Right lobe of liver (tissue), 6 donors: ENCODE results near the gene ITPR3. TPM values are rescaled to one million over a fixed set of nuclear protein-coding genes. Genes with fewer than 3 reads are reported as not detected.
A peak's percentile ranks its signal among the peaks of the same experiment; 100 is the strongest.

Source experiments
- ATAC-seq, 4 donors: fragments of 200-7000 bp; cut with Tn5 transposase; one replicate each; pipeline ENCODE4 v1.9.1; 2020; ENCODE audit warnings: mild to moderate bottlenecking in 4 of 4, moderate library complexity in 4 of 4
- DNase-seq, 3 donors: peaks; one replicate each; pipeline ENCODE4 v3.0.0-alpha.2; 2020
- H3K27ac ChIP-seq, 3 donors: fragments of 200-600 bp; one replicate each; pipeline ENCODE4 v1.8.0; 2022
- H3K27me3 ChIP-seq, 2 donors: fragments of 200-600 bp; one replicate each; pipeline ENCODE4 v1.8.0; 2022
- H3K36me3 ChIP-seq, 4 donors: fragments of 200-600 bp; sonication (generic) in 1 of 4; one replicate each; pipeline versions ENCODE4 v1.5.1 to v1.8.0; 2017 to 2022; ENCODE audit warnings: control low read depth in 1 of 4
- H3K4me1 ChIP-seq, 4 donors: fragments of 200-600 bp; sonication (generic) in 1 of 4; one replicate each; pipeline versions ENCODE4 v1.5.1 to v1.8.0; 2017 to 2022; ENCODE audit warnings: control low read depth in 1 of 4
- H3K4me3 ChIP-seq, 3 donors: fragments of 200-600 bp; one replicate each; pipeline ENCODE4 v1.8.0; 2022
- H3K9me3 ChIP-seq, 4 donors: fragments of 200-600 bp; sonication (generic) in 1 of 4; one replicate each; pipeline versions ENCODE4 v1.5.1 to v1.8.0; 2017 to 2022; ENCODE audit warnings: control low read depth in 1 of 4
- POLR2A ChIP-seq: fragments of 450-650 bp; IDR thresholded peaks from one replicate; pipeline ENCODE4 v1.6.1; 2017; ENCODE audit warnings: antibody characterized with exemption, mild to moderate bottlenecking
- WGBS: methylation state at CpG from one replicate; pipeline ENCODE4 v1.1.6; 2018; ENCODE audit warnings: low coverage, low lambda C conversion rate; ENCODE audit not compliant: insufficient coverage; ENCODE audit errors: missing lambda C conversion rate; 5-methylcytosine and 5-hydroxymethylcytosine counted together
- intact Hi-C, 2 donors: fragments of 100-400 bp; cut with DNase I; formaldehyde crosslinking; loops; one replicate each; pipeline versions ENCODE4 v1.11.2 to v1.14.1; 2022
- total RNA-seq, 6 experiments: library from RNA; depleted of rRNA in 2 of 6; stranded (reverse); fragments of >200 nt in 2 of 6; fragmentation: NEBNext Ultra II Directional in 3 of 6; extraction: Animal tissue kit (Norgen Biotek cat#: 25700) in 3 of 6; gene quantifications; one replicate each; pipeline versions ENCODE4 v1.1.0 to v1.2.4, GENCODE V29; 2016 to 2023
- TF ChIP-seq, protein P1 (sequence below), 4 donors: fragments of 200-600 bp in 3 of 4; fragments of 450-650 bp in 1 of 4; IDR thresholded peaks; one replicate each; pipeline versions ENCODE4 v1.5.1 to v1.8.0; 2016 to 2022; ENCODE audit warnings: antibody characterized with exemption in 4 of 4, mild to moderate bottlenecking in 2 of 4
- donor health status: DM: no; HTN: yes; CAD: no.
- donor health status: DM: no; HTN: no; CAD: no.
- donor health status: DM: no; HTN: no; CAD: no.
- donor health status: DM: no; HTN: yes; CAD: no.
- donor health status: DM: no; HTN: yes; CAD: no.

The ITPR3 gene
- total RNA-seq, 6 experiments from 2014 or later: 0.79 to 3.5 (median 1.6) TPM

DNA sequence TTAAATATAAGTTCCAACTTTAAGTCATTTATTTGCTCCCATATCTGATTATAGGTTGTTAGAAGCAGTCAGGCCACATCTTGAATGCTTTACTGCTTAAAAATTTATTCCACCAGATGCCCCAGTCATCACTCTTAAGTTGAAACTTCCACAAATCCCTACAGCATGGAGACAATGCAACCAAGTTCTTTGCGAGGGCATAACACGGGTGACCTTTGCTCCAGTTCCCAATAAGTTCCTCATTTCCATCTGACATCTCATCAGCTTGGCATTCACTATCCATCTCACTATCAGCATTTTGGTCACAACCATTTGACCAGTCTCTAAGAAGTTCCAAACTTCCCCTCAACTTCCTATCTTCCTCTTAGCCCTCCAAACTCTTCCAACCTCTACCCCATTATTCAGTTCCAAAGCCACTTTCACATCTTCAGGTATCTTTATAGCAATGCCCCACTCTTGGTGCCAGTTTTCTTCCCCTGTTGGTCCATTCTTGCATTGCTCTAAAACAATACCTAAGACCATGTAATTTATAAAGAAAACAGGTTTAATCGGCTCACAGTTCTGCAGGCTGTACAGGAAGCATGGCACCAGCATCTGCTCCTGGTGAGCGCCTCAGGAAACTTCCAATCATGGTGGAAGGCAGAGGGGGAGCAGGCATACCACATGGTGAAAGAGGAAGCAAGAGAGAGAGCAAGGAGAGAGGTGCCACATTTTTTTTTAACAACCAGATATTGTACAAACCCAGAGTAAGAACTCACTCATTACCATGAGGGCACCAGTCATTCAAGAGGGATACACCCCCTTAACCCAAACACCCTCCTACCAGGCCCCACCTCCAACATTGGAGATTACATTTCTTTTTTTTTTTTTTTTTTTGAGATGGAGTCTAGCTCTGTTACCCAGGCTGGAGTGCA lies 15.9 kb upstream of the ITPR3 start:
- Histone ChIP-seq H3K36me3 (no peaks in the 10 kb centered on the region), H3K27ac (no peak overlapping the region), H3K4me1 (no peaks in the 10 kb centered on the region), H3K4me3 (no peak overlapping the region), H3K9me3 (no peaks in the 10 kb centered on the region), H3K27me3 (no peaks in the 10 kb centered on the region)
- 78% methylated on average over 4 of the region's 4 CpGs for WGBS
- no peak for ATAC-seq
- no peak for TF ChIP-seq POLR2A
- TF ChIP-seq, protein P1, sequence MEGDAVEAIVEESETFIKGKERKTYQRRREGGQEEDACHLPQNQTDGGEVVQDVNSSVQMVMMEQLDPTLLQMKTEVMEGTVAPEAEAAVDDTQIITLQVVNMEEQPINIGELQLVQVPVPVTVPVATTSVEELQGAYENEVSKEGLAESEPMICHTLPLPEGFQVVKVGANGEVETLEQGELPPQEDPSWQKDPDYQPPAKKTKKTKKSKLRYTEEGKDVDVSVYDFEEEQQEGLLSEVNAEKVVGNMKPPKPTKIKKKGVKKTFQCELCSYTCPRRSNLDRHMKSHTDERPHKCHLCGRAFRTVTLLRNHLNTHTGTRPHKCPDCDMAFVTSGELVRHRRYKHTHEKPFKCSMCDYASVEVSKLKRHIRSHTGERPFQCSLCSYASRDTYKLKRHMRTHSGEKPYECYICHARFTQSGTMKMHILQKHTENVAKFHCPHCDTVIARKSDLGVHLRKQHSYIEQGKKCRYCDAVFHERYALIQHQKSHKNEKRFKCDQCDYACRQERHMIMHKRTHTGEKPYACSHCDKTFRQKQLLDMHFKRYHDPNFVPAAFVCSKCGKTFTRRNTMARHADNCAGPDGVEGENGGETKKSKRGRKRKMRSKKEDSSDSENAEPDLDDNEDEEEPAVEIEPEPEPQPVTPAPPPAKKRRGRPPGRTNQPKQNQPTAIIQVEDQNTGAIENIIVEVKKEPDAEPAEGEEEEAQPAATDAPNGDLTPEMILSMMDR (IDR thresholded peaks at IDR 0.05): no peak
- DNase-seq: no peak
- intact Hi-C loops: loop anchor here in 1 of 2 donors (5.0 kb wide), 1 partner anchor 82 kb away; no protein-coding TSS in a partner anchor

DNA sequence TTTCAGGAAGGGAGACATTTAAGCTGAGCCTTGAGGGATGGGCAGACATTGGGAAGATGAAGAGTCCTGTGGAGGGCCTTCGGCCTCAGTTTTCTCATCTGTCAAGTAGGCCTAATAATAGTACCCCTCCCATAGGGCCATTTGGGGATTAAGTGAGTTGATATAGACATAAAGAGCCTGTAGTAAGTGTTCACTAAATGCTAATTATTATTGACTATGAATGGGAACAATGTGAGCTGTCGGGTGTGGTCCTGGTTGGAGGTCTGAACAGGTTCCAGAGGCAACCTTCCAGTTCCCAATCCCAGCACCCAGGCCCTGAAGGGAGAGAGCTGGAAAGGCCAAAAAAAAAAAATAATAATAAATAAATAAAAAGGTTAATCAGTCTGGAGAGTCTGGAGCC lies 14.5 kb upstream of the ITPR3 start:
- H3K36me3 ChIP-seq: no peaks in the 10 kb centered on the region
- H3K4me1 ChIP-seq: no peaks in the 10 kb centered on the region
- no peak overlapping the region for H3K27ac ChIP-seq
- no peaks in the 10 kb centered on the region for H3K9me3 ChIP-seq
- H3K27me3 ChIP-seq: no peaks in the 10 kb centered on the region
- DNase-seq (no peak), ATAC-seq (no peak)
- intact Hi-C loops: no loop called here
- WGBS: 100% methylated on average over 1 of the region's 2 CpGs
- no peak for TF ChIP-seq POLR2A
- TF ChIP-seq, protein P1 (IDR thresholded peaks at IDR 0.05): no peak
- H3K4me3 ChIP-seq: no peak overlapping the region

DNA sequence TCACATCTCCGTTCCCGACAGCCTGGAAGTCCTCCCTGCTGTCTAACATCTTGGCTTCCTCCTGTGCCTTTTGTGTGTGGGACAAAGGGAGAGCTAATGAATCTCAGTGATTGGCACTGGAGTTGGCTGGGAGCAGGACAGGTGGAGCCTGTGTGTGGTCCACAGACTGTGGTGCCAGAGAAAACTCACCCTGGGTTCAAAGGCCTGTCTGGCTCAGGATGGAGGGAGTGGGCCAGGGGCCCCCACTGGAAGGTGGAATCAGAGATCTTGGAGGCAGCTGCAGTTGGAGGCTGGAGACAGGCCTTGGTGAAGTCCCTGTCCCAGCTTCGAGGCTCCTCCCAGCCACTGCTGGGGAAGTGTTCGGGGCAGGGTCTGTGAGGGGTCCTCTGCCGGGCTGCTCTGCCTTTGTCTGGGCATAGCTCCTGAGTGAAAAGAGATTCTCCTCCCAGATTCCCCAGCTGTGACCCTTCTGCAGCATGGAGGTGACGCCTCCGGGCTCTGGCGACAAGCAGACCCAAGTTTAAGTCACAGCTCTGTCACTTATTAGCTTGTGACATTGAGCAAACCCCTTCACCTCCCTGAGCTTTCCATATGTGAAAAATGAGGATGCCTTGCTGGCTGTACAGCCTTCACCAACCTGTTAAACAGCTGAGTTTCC lies 13.9 kb upstream of the ITPR3 start:
- 29% methylated on average over 2 of the region's 8 CpGs for WGBS
- DNase-seq: no peak
- no peak for ATAC-seq
- no peaks in the 10 kb centered on the region for H3K36me3 ChIP-seq
- H3K27me3 ChIP-seq: no peaks in the 10 kb centered on the region
- H3K9me3 ChIP-seq: no peaks in the 10 kb centered on the region
- intact Hi-C loops: no loop called here
- no peak overlapping the region for H3K27ac ChIP-seq
- no peaks in the 10 kb centered on the region for H3K4me1 ChIP-seq
- TF ChIP-seq POLR2A: no peak
- TF ChIP-seq, protein P1 (IDR thresholded peaks at IDR 0.05): no peak
- no peak overlapping the region for H3K4me3 ChIP-seq

DNA sequence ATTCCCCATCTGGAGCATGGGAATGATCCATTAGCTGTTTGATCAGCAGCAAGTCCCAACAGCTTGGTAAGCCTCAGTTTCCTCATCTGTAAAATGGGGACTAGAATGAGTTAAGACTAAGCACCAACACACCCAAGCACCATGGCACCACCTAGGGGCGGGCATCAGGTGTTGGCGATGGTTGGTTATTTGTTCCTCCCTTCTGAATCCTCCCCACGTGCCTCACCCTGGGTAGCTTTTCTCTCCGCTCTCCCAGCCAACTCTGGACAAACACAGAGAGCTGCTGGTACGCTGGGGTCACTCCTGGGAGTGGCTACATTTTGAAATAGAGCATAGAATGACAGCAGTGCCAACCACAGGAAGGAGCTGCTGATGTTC lies 13.3 kb upstream of the ITPR3 start:
- Histone ChIP-seq H3K27ac (no peak overlapping the region), H3K36me3 (no peaks in the 10 kb centered on the region), H3K4me1 (no peaks in the 10 kb centered on the region), H3K27me3 (no peaks in the 10 kb centered on the region), H3K4me3 (no peak overlapping the region), H3K9me3 (no peaks in the 10 kb centered on the region)
- ATAC-seq: peak in 2 of 4 donors; percentile 33 to 75
- intact Hi-C loops: no loop called here
- no peak for TF ChIP-seq POLR2A
- TF ChIP-seq, protein P1 (IDR thresholded peaks at IDR 0.05): peak in 3 of 4 donors; percentile 19 to 36 (median 29)
- DNase-seq: no peak
- 58% methylated on average over 5 of the region's 5 CpGs for WGBS
